Measurements from ENCODE around the gene AKT2. TPM values are rescaled to one million over a fixed set of nuclear protein-coding genes. Genes with fewer than 3 reads are reported as not detected.
"Not testable (repeated sequence)": the region's sequence is repeated elsewhere in the genome, so short reads cannot be mapped to it uniquely, and the experiment has no call there.

AKT2 gene
- total RNA-seq, 2 experiments from 2014 or later = 137 to 139 TPM

GRCh38 chr19:40228346-40228745 is 56.8 kb downstream of the AKT2 start:
- H3K36me3 Mint-ChIP-seq (ENCODE audit: low read depth) = no peaks in the 10 kb centered on the region
- peaks cover 13% of the 10 kb centered on the region for H3K4me1 Mint-ChIP-seq (ENCODE audit: low read depth)
- peaks cover 31% of the 10 kb centered on the region for H3K27me3 Mint-ChIP-seq (ENCODE audit: low read depth)
- no peaks in the 10 kb centered on the region for H3K9me3 Mint-ChIP-seq (ENCODE audit: insufficient read depth)
- POLR2A ChIA-PET = no interaction called here
- H3K27ac Mint-ChIP-seq = no peak overlapping the region
- ATAC-seq (no peak), DNase-seq (no peak)
- H3K4me3 Mint-ChIP-seq = no peak overlapping the region
- CTCF ChIA-PET = interaction anchor here (1.6 to 1.8 kb wide), 2 partner anchors 13 to 89 kb away, joined by 4 to 8 read pairs; no protein-coding TSS in a partner anchor

- ChIA-PET POLR2A (no interaction called here), CTCF (no interaction called here)
- ATAC-seq = no peak
- Mint-ChIP-seq H3K27me3 (ENCODE audit: low read depth) (peaks cover 34% of the 10 kb centered on the region), H3K27ac (no peak overlapping the region), H3K9me3 (ENCODE audit: insufficient read depth) (no peaks in the 10 kb centered on the region), H3K36me3 (ENCODE audit: low read depth) (peaks cover 3% of the 10 kb centered on the region), H3K4me1 (ENCODE audit: low read depth) (peaks cover 16% of the 10 kb centered on the region), H3K4me3 (no peak overlapping the region)
- no peak for DNase-seq
Observed at GRCh38 chr19:40225440-40226305, 59.5 kb downstream of the AKT2 start.

GRCh38 chr19:40224342-40225150 is 60.6 kb downstream of the AKT2 start:
- Mint-ChIP-seq H3K36me3 (ENCODE audit: low read depth) (peaks cover 3% of the 10 kb centered on the region), H3K4me1 (ENCODE audit: low read depth) (peaks cover 11% of the 10 kb centered on the region), H3K27ac (no peak overlapping the region), H3K27me3 (ENCODE audit: low read depth) (peaks cover 43% of the 10 kb centered on the region), H3K9me3 (ENCODE audit: insufficient read depth) (no peaks in the 10 kb centered on the region), H3K4me3 (no peak overlapping the region)
- CTCF ChIA-PET = no interaction called here
- no peak for ATAC-seq
- POLR2A ChIA-PET = no interaction called here
- DNase-seq = no peak

GRCh38 chr19:40223135-40223822 is 61.9 kb downstream of the AKT2 start:
- no peak overlapping the region for H3K4me3 Mint-ChIP-seq
- H3K36me3 Mint-ChIP-seq (ENCODE audit: low read depth) = peaks cover 3% of the 10 kb centered on the region
- H3K4me1 Mint-ChIP-seq (ENCODE audit: low read depth) = peaks cover 10% of the 10 kb centered on the region
- POLR2A ChIA-PET = no interaction called here
- CTCF ChIA-PET = interaction anchor here (1.0 to 1.5 kb wide), 2 partner anchors 78 to 84 kb away, joined by 3 to 4 read pairs; no protein-coding TSS in a partner anchor
- H3K9me3 Mint-ChIP-seq (ENCODE audit: insufficient read depth) = no peaks in the 10 kb centered on the region
- peak; percentile 42 for DNase-seq
- ATAC-seq = peak; percentile 36
- peaks cover 54% of the 10 kb centered on the region for H3K27me3 Mint-ChIP-seq (ENCODE audit: low read depth)
- H3K27ac Mint-ChIP-seq = no peak overlapping the region

GRCh38 chr19:40221858-40222619 is 63.1 kb downstream of the AKT2 start:
- peaks cover 51% of the 10 kb centered on the region for H3K27me3 Mint-ChIP-seq (ENCODE audit: low read depth)
- DNase-seq (peak; percentile 82), ATAC-seq (peak; percentile 70)
- H3K4me1 Mint-ChIP-seq (ENCODE audit: low read depth) = peaks cover 14% of the 10 kb centered on the region
- no peaks in the 10 kb centered on the region for H3K9me3 Mint-ChIP-seq (ENCODE audit: insufficient read depth)
- ChIA-PET CTCF (interaction anchor here (1.0 kb wide), 2 partner anchors 25 to 76 kb away, joined by 3 to 4 read pairs; no protein-coding TSS in a partner anchor), POLR2A (interaction anchor here (0.6 kb wide), 1 partner anchor 581 kb away, joined by 3 read pairs; no protein-coding TSS in a partner anchor)
- no peak overlapping the region for H3K27ac Mint-ChIP-seq
- no peak overlapping the region for H3K4me3 Mint-ChIP-seq
- peaks cover 3% of the 10 kb centered on the region for H3K36me3 Mint-ChIP-seq (ENCODE audit: low read depth)

GRCh38 chr19:40220674-40221073 is 64.5 kb downstream of the AKT2 start:
- CTCF ChIA-PET = interaction anchor here (1.0 kb wide), 2 partner anchors 24 to 81 kb away, joined by 4 to 7 read pairs; no protein-coding TSS in a partner anchor
- no peak for ATAC-seq
- peaks cover 51% of the 10 kb centered on the region for H3K27me3 Mint-ChIP-seq (ENCODE audit: low read depth)
- H3K4me3 Mint-ChIP-seq = no peak overlapping the region
- H3K4me1 Mint-ChIP-seq (ENCODE audit: low read depth) = peaks cover 12% of the 10 kb centered on the region
- no peaks in the 10 kb centered on the region for H3K9me3 Mint-ChIP-seq (ENCODE audit: insufficient read depth)
- no peak overlapping the region for H3K27ac Mint-ChIP-seq
- DNase-seq = no peak
- peaks cover 3% of the 10 kb centered on the region for H3K36me3 Mint-ChIP-seq (ENCODE audit: low read depth)
- POLR2A ChIA-PET = no interaction called here

GRCh38 chr19:40219721-40220276 is 65.3 kb downstream of the AKT2 start:
- CTCF ChIA-PET = no interaction called here
- no peak overlapping the region for H3K27ac Mint-ChIP-seq
- H3K36me3 Mint-ChIP-seq (ENCODE audit: low read depth) = peaks cover 3% of the 10 kb centered on the region
- peaks cover 46% of the 10 kb centered on the region for H3K27me3 Mint-ChIP-seq (ENCODE audit: low read depth)
- no peak for DNase-seq
- ATAC-seq = no peak
- POLR2A ChIA-PET = no interaction called here
- H3K4me1 Mint-ChIP-seq (ENCODE audit: low read depth) = peaks cover 11% of the 10 kb centered on the region
- H3K4me3 Mint-ChIP-seq = no peak overlapping the region
- no peaks in the 10 kb centered on the region for H3K9me3 Mint-ChIP-seq (ENCODE audit: insufficient read depth)

- peaks cover 40% of the 10 kb centered on the region for H3K27me3 Mint-ChIP-seq (ENCODE audit: low read depth)
- H3K27ac Mint-ChIP-seq; H3K9me3 Mint-ChIP-seq (ENCODE audit: insufficient read depth); H3K4me3 Mint-ChIP-seq; DNase-seq; H3K36me3 Mint-ChIP-seq (ENCODE audit: low read depth); ATAC-seq: not testable (repeated sequence)
- ChIA-PET CTCF (interaction anchor here (1.2 to 2.0 kb wide), 2 partner anchors 53 to 79 kb away, joined by 3 to 7 read pairs; no protein-coding TSS in a partner anchor), POLR2A (interaction anchor here (0.6 kb wide), 1 partner anchor 43 kb away, joined by 3 read pairs; no protein-coding TSS in a partner anchor)
- peaks cover 11% of the 10 kb centered on the region for H3K4me1 Mint-ChIP-seq (ENCODE audit: low read depth)
Observed at GRCh38 chr19:40219029-40219428, 66.1 kb downstream of the AKT2 start.

- POLR2A ChIA-PET = interaction anchor here (0.6 kb wide), 1 partner anchor 42 kb away, joined by 3 read pairs; no protein-coding TSS in a partner anchor
- CTCF ChIA-PET = interaction anchor here (0.9 to 2.0 kb wide), 6 partner anchors 19 to 78 kb away, joined by 3 to 7 read pairs (median 3); partner anchors contain the start of gene MAP3K10
- ATAC-seq (peak; percentile 69), DNase-seq (peak; percentile 67)
- H3K27me3 Mint-ChIP-seq (ENCODE audit: low read depth) = peaks cover 38% of the 10 kb centered on the region
- peaks cover 3% of the 10 kb centered on the region for H3K36me3 Mint-ChIP-seq (ENCODE audit: low read depth)
- no peak within 1 kb of the TSS for H3K27ac Mint-ChIP-seq
- no peaks in the 10 kb centered on the region for H3K9me3 Mint-ChIP-seq (ENCODE audit: insufficient read depth)
- H3K4me3 Mint-ChIP-seq = no peak within 1 kb of the TSS
- H3K4me1 Mint-ChIP-seq (ENCODE audit: low read depth) = peaks cover 11% of the 10 kb centered on the region
Observed at GRCh38 chr19:40217934-40218890, 66.9 kb downstream of the AKT2 start, which contains the start of gene TTC9B. TTC9B (minus strand) TSS chr19:40218384; CDS start chr19:40218381, 3 bp downstream.
